Suprapubic skin (tissue), 3 donors: Measurements from ENCODE around the gene RPUSD1.

Experiments used
- POLR2A ChIP-seq, 2 donors: fragments of 450-650 bp; IDR thresholded peaks; one replicate each; pipeline ENCODE4 v1.6.1; 2017; ENCODE audit warnings: antibody characterized with exemption in 2 of 2, mild to moderate bottlenecking in 2 of 2, moderate library complexity in 2 of 2
- TF ChIP-seq, protein P1 (sequence below), 2 donors: fragments of 200-600 bp in 1 of 2; fragments of 450-650 bp in 1 of 2; sonication (generic) in 1 of 2; IDR thresholded peaks; one replicate each; pipeline ENCODE4 v1.5.1; 2016 to 2019; ENCODE audit warnings: antibody characterized with exemption in 2 of 2, mild to moderate bottlenecking in 1 of 2, moderate library complexity in 1 of 2

DNA sequence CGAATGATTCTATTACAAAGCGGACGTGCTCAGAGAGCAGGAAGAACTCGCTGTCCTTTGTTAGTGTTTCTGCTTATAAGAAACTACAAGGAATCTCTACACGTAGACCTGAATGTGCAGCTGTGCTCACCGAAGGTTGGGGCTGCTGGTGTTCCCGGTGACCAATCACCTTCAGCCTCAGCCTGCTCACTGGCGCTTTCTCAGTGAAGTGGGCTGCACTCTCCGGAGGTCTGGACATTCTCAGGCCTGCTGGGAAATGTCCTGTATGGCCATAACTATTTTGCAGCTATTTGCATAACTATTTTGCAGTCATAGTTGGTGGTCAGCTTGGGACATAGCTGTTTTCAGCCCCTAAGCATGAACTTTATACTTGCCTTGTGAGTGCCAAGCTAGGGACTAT lies 37.7 kb downstream of the RPUSD1 start:
- TF ChIP-seq POLR2A (IDR thresholded peaks at IDR 0.05) = no peak
- TF ChIP-seq, protein P1, sequence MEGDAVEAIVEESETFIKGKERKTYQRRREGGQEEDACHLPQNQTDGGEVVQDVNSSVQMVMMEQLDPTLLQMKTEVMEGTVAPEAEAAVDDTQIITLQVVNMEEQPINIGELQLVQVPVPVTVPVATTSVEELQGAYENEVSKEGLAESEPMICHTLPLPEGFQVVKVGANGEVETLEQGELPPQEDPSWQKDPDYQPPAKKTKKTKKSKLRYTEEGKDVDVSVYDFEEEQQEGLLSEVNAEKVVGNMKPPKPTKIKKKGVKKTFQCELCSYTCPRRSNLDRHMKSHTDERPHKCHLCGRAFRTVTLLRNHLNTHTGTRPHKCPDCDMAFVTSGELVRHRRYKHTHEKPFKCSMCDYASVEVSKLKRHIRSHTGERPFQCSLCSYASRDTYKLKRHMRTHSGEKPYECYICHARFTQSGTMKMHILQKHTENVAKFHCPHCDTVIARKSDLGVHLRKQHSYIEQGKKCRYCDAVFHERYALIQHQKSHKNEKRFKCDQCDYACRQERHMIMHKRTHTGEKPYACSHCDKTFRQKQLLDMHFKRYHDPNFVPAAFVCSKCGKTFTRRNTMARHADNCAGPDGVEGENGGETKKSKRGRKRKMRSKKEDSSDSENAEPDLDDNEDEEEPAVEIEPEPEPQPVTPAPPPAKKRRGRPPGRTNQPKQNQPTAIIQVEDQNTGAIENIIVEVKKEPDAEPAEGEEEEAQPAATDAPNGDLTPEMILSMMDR (IDR thresholded peaks at IDR 0.05) = no peak
